ENCODE measurements around the gene ZRANB3. TPM values are rescaled to one million over a fixed set of nuclear protein-coding genes. Genes with fewer than 3 reads are reported as not detected.

The ZRANB3 gene
- total and polyA plus RNA-seq, 11 donors: 0.69 to 4.1 (median 1.5) TPM

- Histone ChIP-seq H3K9me3 (no peaks in the 10 kb centered on the region), H3K27ac (no peak overlapping the region), H3K36me3 (peaks cover 0 to 6% (median 0%) of the 10 kb centered on the region in 9 donors), H3K27me3 (no peaks in the 10 kb centered on the region), H3K4me1 (peaks cover 0 to 11% (median 0%) of the 10 kb centered on the region in 12 donors), H3K4me3 (no peak overlapping the region)
- WGBS, 4 donors: 50 to 55% (median 54%) methylated on average over 2 of the region's 2 CpGs
- DNase-seq (no peak), ATAC-seq (no peak)
- intact Hi-C loops (cut with DNase I): no loop called here
- TF ChIP-seq POLR2A (IDR thresholded peaks at IDR 0.05): no peak
- no peak for TF ChIP-seq CTCF (IDR thresholded peaks at IDR 0.05)
Measured at GRCh38 chr2:135208016-135208415, 323.0 kb downstream of the ZRANB3 start.

- WGBS, 4 donors: 95 to 96% (median 96%) methylated on average over 3 of the region's 3 CpGs
- ATAC-seq: no peak
- Histone ChIP-seq H3K27ac (no peak overlapping the region), H3K4me1 (no peaks in the 10 kb centered on the region), H3K4me3 (no peak overlapping the region), H3K9me3 (no peaks in the 10 kb centered on the region), H3K36me3 (peaks cover 0 to 10% (median 0%) of the 10 kb centered on the region in 9 donors), H3K27me3 (no peaks in the 10 kb centered on the region)
- TF ChIP-seq CTCF (IDR thresholded peaks at IDR 0.05) (no peak), POLR2A (IDR thresholded peaks at IDR 0.05) (no peak)
- no peak for DNase-seq
- intact Hi-C loops (cut with DNase I): no loop called here
Measured at GRCh38 chr2:135203944-135204343, 327.1 kb downstream of the ZRANB3 start.

- Histone ChIP-seq H3K36me3 (peaks cover 0 to 4% (median 0%) of the 10 kb centered on the region in 9 donors), H3K27me3 (no peaks in the 10 kb centered on the region), H3K4me3 (no peak overlapping the region), H3K9me3 (no peaks in the 10 kb centered on the region), H3K4me1 (no peaks in the 10 kb centered on the region), H3K27ac (no peak overlapping the region)
- intact Hi-C loops (cut with DNase I): no loop called here
- no peak for DNase-seq
- no peak for ATAC-seq
- TF ChIP-seq CTCF (IDR thresholded peaks at IDR 0.05) (no peak), POLR2A (IDR thresholded peaks at IDR 0.05) (no peak)
Measured at GRCh38 chr2:135202751-135203150, 328.3 kb downstream of the ZRANB3 start.

- Histone ChIP-seq H3K27me3 (no peaks in the 10 kb centered on the region), H3K9me3 (peaks cover 0 to 6% (median 0%) of the 10 kb centered on the region in 12 donors), H3K4me3 (no peak overlapping the region), H3K36me3 (peaks cover 0 to 4% (median 0%) of the 10 kb centered on the region in 9 donors), H3K27ac (no peak overlapping the region), H3K4me1 (no peaks in the 10 kb centered on the region)
- ATAC-seq (no peak), DNase-seq (no peak)
- no peak for TF ChIP-seq CTCF (IDR thresholded peaks at IDR 0.05)
- no peak for TF ChIP-seq POLR2A (IDR thresholded peaks at IDR 0.05)
- 91 to 93% (median 92%) methylated on average over 3 of the region's 3 CpGs for WGBS, 4 donors
- intact Hi-C loops (cut with DNase I): no loop called here
Measured at GRCh38 chr2:135198481-135198880, 332.5 kb downstream of the ZRANB3 start.

Data from heart left ventricle (tissue), 16 donors.